H1 (cell line): ENCODE results near the gene ZNF521. TPM values are rescaled to one million over a fixed set of nuclear protein-coding genes. Genes with fewer than 3 reads are reported as not detected.

Source experiments
- NANOG ChIP-seq: IDR thresholded peaks from 2 replicates; pipeline ENCODE4 v1.6.1; 2011; ENCODE audit warnings: low read length, low read depth, mild to moderate bottlenecking, inconsistent platforms; ENCODE audit not compliant: insufficient read depth, poor library complexity, severe bottlenecking
- PHF8 ChIP-seq: fragments of 200-600 bp; sonication (generic); conservative IDR thresholded peaks from 2 replicates; pipeline ENCODE4 v1.7.1; 2012; ENCODE audit warnings: low read depth, mild to moderate bottlenecking, inconsistent platforms, low read length, moderate library complexity
- SIRT6 ChIP-seq: IDR thresholded peaks from one replicate; pipeline ENCODE4 v1.7.1; 2012; ENCODE audit warnings: low read length, inconsistent platforms
- polyA plus RNA-seq, 7 experiments: library from polyadenylated mRNA; depleted of rRNA in 3 of 7; stranded (reverse) in 5 of 7; unstranded in 2 of 7; fragments of >200 nt in 5 of 7; fragments of 200-250 nt in 2 of 7; gene quantifications; 1 replicate in 5 of 7; 2 replicates in 1 of 7; 4 replicates in 1 of 7; pipeline versions ENCODE4 v1.2.1 to v1.2.3, GENCODE V29; 2011 to 2013; ENCODE audit warnings: missing spikeins in 2 of 7, mixed read lengths in 2 of 7
- total RNA-seq: library from RNA; stranded (reverse); fragmentation: NEBNext Ultra II Directional; extraction: Animal tissue kit (Norgen Biotek cat#: 25700); gene quantifications from 2 replicates; pipeline ENCODE4 v1.2.1, GENCODE V29; 2021
- TF ChIP-seq, protein P1 (sequence below): IDR thresholded peaks from 2 replicates; pipeline ENCODE4 v1.6.1; 2012; ENCODE audit warnings: inconsistent platforms

ZNF521 gene
- total and polyA plus RNA-seq, 2 of the 8 experiments (the other 6 are each of a cell fraction or from before 2014, with no cell fraction given): 9.5 to 15.8 TPM

- no peak for TF ChIP-seq NANOG
- TF ChIP-seq, protein P1, sequence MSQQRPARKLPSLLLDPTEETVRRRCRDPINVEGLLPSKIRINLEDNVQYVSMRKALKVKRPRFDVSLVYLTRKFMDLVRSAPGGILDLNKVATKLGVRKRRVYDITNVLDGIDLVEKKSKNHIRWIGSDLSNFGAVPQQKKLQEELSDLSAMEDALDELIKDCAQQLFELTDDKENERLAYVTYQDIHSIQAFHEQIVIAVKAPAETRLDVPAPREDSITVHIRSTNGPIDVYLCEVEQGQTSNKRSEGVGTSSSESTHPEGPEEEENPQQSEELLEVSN: no peak
- no peak for TF ChIP-seq SIRT6
- no peak for TF ChIP-seq PHF8
- TF ChIP-seq, all 59 proteins: peak for 0
Observed at GRCh38 chr18:25140962-25141308, 211.0 kb downstream of the ZNF521 start (continued).
